ENCODE results near the gene STXBP3.

DNA sequence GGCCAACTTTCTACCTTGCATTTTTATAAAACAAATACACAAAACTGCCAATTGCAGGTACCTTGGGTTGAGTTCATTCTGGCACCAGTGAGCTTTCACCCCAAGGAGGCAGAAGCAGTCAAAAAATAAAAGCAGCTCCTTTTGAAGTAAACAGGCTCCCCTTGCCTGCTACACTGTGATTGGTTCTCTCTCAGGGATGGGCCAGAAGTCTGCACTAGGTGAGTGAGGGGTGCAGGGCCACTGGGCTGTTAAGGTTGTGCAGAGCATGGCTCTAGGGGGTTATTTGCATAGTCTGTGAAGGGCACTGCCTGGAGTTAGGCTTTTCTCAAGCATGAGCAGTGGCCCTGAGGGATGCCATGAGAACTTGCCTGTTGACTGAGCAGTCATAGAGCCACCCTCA, 71.3 kb downstream of the STXBP3 start:
- TF ChIP-seq, protein P1, sequence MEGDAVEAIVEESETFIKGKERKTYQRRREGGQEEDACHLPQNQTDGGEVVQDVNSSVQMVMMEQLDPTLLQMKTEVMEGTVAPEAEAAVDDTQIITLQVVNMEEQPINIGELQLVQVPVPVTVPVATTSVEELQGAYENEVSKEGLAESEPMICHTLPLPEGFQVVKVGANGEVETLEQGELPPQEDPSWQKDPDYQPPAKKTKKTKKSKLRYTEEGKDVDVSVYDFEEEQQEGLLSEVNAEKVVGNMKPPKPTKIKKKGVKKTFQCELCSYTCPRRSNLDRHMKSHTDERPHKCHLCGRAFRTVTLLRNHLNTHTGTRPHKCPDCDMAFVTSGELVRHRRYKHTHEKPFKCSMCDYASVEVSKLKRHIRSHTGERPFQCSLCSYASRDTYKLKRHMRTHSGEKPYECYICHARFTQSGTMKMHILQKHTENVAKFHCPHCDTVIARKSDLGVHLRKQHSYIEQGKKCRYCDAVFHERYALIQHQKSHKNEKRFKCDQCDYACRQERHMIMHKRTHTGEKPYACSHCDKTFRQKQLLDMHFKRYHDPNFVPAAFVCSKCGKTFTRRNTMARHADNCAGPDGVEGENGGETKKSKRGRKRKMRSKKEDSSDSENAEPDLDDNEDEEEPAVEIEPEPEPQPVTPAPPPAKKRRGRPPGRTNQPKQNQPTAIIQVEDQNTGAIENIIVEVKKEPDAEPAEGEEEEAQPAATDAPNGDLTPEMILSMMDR (conservative IDR thresholded peaks at IDR 0.05): no peak
- no peak for TF ChIP-seq ZFX (IDR thresholded peaks at IDR 0.05)
